Vagina (tissue), 2 donors: ENCODE results near the gene CCDC85C. TPM values are rescaled to one million over a fixed set of nuclear protein-coding genes. Genes with fewer than 3 reads are reported as not detected.

ENCODE experiments used
- DNase-seq, 2 donors: peaks; one replicate each; pipeline ENCODE4 v3.0.0-alpha.2; 2017; ENCODE audit errors: extremely low spot score in 2 of 2
- H3K27ac ChIP-seq: fragments of 200-600 bp; sonication (generic); one replicate; pipeline ENCODE4 v1.5.1; 2019
- H3K27me3 ChIP-seq: fragments of 200-600 bp; sonication (generic); one replicate; pipeline ENCODE4 v1.5.1; 2019
- H3K36me3 ChIP-seq, 2 donors: fragments of 200-600 bp; sonication (generic); one replicate each; pipeline ENCODE4 v1.5.1; 2017 to 2019
- H3K4me1 ChIP-seq: fragments of 200-600 bp; sonication (generic); one replicate; pipeline ENCODE4 v1.5.1; 2019
- H3K4me3 ChIP-seq, 2 donors: fragments of 200-600 bp; sonication (generic); 1 replicate in 1 of 2; 2 replicates in 1 of 2; pipeline ENCODE4 v1.5.1; 2016 to 2019
- H3K9me3 ChIP-seq: fragments of 200-600 bp; sonication (generic); one replicate; pipeline ENCODE4 v1.5.1; 2019
- POLR2A ChIP-seq, 2 donors: fragments of 450-650 bp; IDR thresholded peaks; one replicate each; pipeline ENCODE4 v1.6.1; 2017; ENCODE audit warnings: antibody characterized with exemption in 2 of 2, mild to moderate bottlenecking in 2 of 2, moderate library complexity in 2 of 2
- POLR2AphosphoS5 ChIP-seq, 2 donors: sonication (generic); formaldehyde crosslinking; IDR thresholded peaks; one replicate each; pipeline ENCODE4 v1.9.0; 2017; ENCODE audit warnings: antibody characterized with exemption in 2 of 2, mild to moderate bottlenecking in 2 of 2, low read depth in 1 of 2; ENCODE audit not compliant: insufficient read depth in 1 of 2
- intact Hi-C: fragments of 100-400 bp; cut with DNase I; formaldehyde crosslinking; loops from one replicate; pipeline ENCODE4 v1.15.1; 2023
- total RNA-seq: library from RNA; depleted of rRNA; stranded (reverse); fragments of >200 nt; gene quantifications from one replicate; pipeline ENCODE4 v1.2.3, GENCODE V29; 2016
- TF ChIP-seq, protein P1 (sequence below), 3 experiments: fragments of 450-650 bp in 2 of 3; fragments of 200-600 bp in 1 of 3; sonication (generic) in 1 of 3; IDR thresholded peaks; one replicate each; pipeline ENCODE4 v1.5.1; 2017 to 2019; ENCODE audit warnings: antibody characterized with exemption in 3 of 3, mild to moderate bottlenecking in 2 of 3, moderate library complexity in 2 of 3

Gene CCDC85C
- total RNA-seq, 1 donor from 2014 or later = 6.9 TPM

- DNase-seq = no peak
- Histone ChIP-seq H3K27me3 (no peaks in the 10 kb centered on the region), H3K9me3 (no peaks in the 10 kb centered on the region), H3K4me3 (no peak overlapping the region), H3K27ac (no peak overlapping the region), H3K4me1 (peaks cover 38% of the 10 kb centered on the region), H3K36me3 (no peaks in the 10 kb centered on the region)
- intact Hi-C loops = no loop called here
- TF ChIP-seq, protein P1, sequence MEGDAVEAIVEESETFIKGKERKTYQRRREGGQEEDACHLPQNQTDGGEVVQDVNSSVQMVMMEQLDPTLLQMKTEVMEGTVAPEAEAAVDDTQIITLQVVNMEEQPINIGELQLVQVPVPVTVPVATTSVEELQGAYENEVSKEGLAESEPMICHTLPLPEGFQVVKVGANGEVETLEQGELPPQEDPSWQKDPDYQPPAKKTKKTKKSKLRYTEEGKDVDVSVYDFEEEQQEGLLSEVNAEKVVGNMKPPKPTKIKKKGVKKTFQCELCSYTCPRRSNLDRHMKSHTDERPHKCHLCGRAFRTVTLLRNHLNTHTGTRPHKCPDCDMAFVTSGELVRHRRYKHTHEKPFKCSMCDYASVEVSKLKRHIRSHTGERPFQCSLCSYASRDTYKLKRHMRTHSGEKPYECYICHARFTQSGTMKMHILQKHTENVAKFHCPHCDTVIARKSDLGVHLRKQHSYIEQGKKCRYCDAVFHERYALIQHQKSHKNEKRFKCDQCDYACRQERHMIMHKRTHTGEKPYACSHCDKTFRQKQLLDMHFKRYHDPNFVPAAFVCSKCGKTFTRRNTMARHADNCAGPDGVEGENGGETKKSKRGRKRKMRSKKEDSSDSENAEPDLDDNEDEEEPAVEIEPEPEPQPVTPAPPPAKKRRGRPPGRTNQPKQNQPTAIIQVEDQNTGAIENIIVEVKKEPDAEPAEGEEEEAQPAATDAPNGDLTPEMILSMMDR (IDR thresholded peaks at IDR 0.05) = no peak
- TF ChIP-seq POLR2A (IDR thresholded peaks at IDR 0.05) = no peak
These were observed 62.8 kb downstream of the CCDC85C start for GRCh38 chr14:99541211-99541610.

DNA sequence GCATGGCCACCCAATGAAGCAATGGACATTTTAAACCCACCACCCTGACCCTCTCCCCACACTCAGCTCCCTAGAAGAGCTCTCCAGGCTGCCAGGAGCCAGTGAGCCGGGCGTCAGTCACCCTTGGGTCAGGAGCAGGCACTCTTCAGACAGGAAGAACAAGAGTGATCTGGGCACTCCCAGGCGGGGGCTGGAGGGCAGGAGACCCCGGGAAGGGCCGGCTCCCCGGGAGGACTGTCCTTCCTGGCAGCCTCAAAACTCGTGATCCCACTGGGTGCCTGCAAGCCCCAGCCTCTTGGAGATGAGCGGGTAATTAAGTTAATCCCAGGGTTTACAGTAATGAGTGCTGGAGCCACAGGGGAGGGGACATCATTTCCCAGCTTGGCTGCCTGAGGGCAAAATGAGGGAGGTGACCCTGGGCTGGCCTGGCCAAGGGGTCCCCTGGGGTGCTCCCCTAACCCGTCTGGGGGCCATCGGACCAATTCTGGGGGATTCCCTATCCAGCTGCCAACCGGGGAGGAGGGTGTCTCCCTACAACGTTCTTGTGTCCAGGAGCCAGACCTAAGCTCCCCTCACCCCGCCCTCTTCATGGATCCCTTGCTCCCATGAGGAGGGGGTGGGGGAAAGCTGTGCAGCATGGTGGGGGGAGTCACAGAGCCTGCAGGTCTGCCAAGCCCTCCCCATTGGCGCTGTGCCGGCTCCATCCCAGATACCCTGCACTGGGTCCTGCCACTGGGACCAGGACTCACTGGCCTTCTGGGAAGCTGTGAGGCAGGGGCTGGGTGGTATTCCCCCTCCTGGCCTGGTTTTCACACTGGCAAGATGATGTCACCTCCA, 63.6 kb downstream of the CCDC85C start:
- H3K4me1 ChIP-seq = peaks cover 38% of the 10 kb centered on the region
- H3K27ac ChIP-seq = no peak overlapping the region
- TF ChIP-seq POLR2A (IDR thresholded peaks at IDR 0.05) (no peak), POLR2AphosphoS5 (IDR thresholded peaks at IDR 0.05; ENCODE audit: insufficient read depth in 1 of 2, low read depth in 1 of 2) (no peak)
- TF ChIP-seq, protein P1 (IDR thresholded peaks at IDR 0.05) = no peak

GRCh38 chr14:99539491-99539890, 64.5 kb downstream of the CCDC85C start:
- H3K27ac ChIP-seq = no peak overlapping the region
- H3K4me1 ChIP-seq = peaks cover 38% of the 10 kb centered on the region
- no peak for DNase-seq
- intact Hi-C loops = no loop called here
- no peak for TF ChIP-seq POLR2AphosphoS5 (IDR thresholded peaks at IDR 0.05; ENCODE audit: insufficient read depth in 1 of 2, low read depth in 1 of 2)
- TF ChIP-seq, protein P1 (IDR thresholded peaks at IDR 0.05) = no peak
- TF ChIP-seq POLR2A (IDR thresholded peaks at IDR 0.05) = no peak
- H3K9me3 ChIP-seq = no peaks in the 10 kb centered on the region
- no peaks in the 10 kb centered on the region for H3K36me3 ChIP-seq
- no peaks in the 10 kb centered on the region for H3K27me3 ChIP-seq
- no peak overlapping the region for H3K4me3 ChIP-seq

More for the DNA sequence above, 63.6 kb downstream of the CCDC85C start:
- Histone ChIP-seq H3K4me3 (no peak overlapping the region), H3K36me3 (no peaks in the 10 kb centered on the region), H3K9me3 (no peaks in the 10 kb centered on the region), H3K27me3 (no peaks in the 10 kb centered on the region)
- intact Hi-C loops = no loop called here
- no peak for DNase-seq

DNA sequence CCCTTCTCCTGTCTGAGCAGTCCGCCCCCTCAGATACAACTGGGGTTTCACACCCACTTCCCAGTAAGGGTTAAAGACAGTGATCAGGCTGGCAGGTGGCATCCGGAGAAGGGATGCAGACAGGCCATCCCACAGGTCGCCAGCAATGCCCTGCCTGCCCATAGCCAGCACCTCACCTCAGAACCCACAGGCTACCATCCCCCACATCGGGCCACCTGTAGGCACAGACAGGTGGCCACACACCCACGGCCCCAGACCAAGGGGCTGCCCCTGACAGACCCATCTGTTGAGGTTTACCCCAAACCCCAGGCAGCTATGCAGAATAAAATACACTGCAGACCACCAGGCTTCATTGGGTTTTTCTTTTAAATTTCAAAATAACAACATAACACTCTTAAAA, 65.3 kb downstream of the CCDC85C start:
- intact Hi-C loops = no loop called here
- Histone ChIP-seq H3K36me3 (no peaks in the 10 kb centered on the region), H3K27me3 (no peaks in the 10 kb centered on the region), H3K4me3 (no peak overlapping the region), H3K27ac (no peak overlapping the region), H3K4me1 (peaks cover 38% of the 10 kb centered on the region), H3K9me3 (no peaks in the 10 kb centered on the region)
- TF ChIP-seq, protein P1 (IDR thresholded peaks at IDR 0.05) = no peak
- TF ChIP-seq POLR2A (IDR thresholded peaks at IDR 0.05) = no peak
- no peak for TF ChIP-seq POLR2AphosphoS5 (IDR thresholded peaks at IDR 0.05; ENCODE audit: insufficient read depth in 1 of 2, low read depth in 1 of 2)
- DNase-seq = no peak

DNA sequence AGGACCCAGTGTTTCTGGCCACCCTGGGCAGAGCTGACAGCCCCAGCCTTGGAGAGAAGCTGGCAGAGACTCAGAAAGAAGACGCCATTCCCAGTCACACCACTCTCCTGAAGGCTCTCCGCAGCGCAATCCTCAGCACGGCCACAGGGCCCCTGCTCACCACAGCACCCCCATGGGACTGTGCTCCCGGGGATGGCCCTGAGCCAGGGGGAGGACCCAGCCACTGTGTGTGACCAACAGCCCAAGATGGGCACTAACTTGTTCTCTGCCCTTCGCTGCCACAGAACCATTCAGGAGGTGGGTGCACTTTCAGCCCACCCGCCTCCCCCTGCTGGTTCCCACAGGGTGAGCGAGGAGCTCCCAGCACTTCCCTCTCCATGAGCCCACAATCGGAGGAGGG, 65.7 kb downstream of the CCDC85C start:
- Histone ChIP-seq H3K27me3 (no peaks in the 10 kb centered on the region), H3K27ac (no peak overlapping the region), H3K9me3 (no peaks in the 10 kb centered on the region), H3K36me3 (no peaks in the 10 kb centered on the region), H3K4me3 (no peak overlapping the region), H3K4me1 (peaks cover 38% of the 10 kb centered on the region)
- intact Hi-C loops = no loop called here
- no peak for DNase-seq
- no peak for TF ChIP-seq POLR2A (IDR thresholded peaks at IDR 0.05)
- TF ChIP-seq, protein P1 (IDR thresholded peaks at IDR 0.05) = no peak
- no peak for TF ChIP-seq POLR2AphosphoS5 (IDR thresholded peaks at IDR 0.05; ENCODE audit: insufficient read depth in 1 of 2, low read depth in 1 of 2)
